Superior temporal gyrus (tissue), 1 donor: ENCODE results near the gene SLC37A1.
A peak's percentile ranks its signal among the peaks of the same experiment; 100 is the strongest.

Source experiments
- DNase-seq: peaks from one replicate; pipeline ENCODE4 v3.0.0-alpha.2; 2016; ENCODE audit errors: extremely low spot score

Gene SLC37A1

DNA sequence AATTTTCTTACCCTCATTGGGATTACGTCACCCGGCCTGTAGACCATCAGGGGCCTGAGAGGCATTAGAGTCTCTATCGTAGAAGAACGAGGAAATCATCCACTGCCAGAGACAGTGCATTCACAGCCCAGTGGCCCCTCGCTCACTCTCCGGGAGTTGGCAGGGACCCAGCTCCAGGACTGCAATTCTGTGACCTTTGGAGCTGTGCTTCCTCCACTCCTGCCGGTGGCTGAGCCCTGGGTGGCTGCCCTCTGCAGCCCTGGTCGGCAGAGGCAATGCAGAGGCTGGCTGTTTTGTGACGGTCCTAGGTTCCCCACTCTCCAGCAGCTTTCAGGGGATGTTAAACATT lies 12.7 kb downstream of the SLC37A1 start:
- no peak for DNase-seq

DNA sequence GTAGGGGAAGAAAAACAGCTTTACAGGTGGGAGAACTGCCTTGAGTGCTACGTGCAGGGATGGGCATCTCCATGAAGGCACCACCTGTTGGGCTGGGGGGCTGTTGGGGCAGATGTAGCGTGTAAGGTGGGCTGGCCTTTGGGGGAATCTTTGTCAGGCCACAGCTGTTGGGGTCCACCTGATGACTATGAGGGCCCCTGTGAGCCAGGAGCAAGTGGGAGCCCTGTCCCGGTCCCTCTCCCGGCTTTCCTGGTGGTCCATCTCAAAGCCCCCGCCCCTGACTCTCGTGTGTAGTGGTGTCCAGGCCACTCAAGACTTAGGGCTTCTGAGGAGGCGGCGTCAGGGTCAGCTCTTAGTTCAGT lies 13.5 kb downstream of the SLC37A1 start:
- DNase-seq, result no peak

DNA sequence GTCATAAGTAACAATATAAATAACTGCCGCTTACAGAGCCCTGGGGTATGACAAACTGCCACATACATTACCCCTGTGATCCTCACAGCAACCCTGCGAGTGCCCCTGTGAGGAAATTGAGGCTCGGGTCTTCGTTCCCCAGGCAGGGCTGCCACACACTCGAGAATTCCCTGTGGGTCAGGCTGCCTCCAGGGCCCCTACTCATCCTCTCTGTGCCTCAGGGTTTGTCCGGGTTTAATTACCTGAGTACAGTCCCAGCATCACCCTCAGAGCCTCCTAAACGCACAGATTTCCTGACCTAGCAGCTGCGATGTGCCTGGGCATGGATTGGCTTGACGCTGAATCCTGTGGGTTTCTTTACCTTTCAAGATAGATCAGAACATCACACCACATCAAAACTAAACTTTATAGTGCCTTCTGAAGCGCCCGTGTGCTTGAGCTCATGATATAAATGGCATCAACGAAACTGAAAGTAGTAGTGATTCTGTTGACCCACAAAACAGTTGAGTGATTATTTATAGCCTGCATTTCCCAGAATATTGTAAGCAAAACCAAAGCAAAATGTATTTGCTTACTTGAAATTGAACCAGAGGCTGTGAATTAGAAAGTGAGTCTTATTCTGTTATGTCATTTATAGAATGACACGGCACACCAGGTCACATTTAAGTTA lies 14.0 kb downstream of the SLC37A1 start:
- no peak for DNase-seq

DNA sequence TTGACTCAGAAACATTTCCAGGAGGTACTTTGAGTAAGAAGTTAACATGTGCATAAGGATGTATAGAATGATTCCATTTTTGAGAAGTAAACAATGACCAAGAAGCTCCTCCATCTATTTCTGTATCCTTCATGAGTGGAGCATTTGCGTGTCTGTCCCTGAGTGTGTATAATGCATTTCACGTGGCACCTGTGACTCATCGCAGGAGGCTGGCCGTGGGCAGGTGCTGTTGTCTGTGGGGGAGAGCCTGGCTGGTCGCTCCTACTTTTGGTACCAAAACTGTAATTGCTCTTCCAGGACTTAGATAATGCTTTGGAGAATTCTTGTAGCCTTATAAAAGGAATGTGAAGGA lies 16.5 kb downstream of the SLC37A1 start:
- DNase-seq, result peak; percentile 69

- DNase-seq, result no peak
These were observed 18.1 kb downstream of the SLC37A1 start for GRCh38 chr21:42531771-42532170.

DNA sequence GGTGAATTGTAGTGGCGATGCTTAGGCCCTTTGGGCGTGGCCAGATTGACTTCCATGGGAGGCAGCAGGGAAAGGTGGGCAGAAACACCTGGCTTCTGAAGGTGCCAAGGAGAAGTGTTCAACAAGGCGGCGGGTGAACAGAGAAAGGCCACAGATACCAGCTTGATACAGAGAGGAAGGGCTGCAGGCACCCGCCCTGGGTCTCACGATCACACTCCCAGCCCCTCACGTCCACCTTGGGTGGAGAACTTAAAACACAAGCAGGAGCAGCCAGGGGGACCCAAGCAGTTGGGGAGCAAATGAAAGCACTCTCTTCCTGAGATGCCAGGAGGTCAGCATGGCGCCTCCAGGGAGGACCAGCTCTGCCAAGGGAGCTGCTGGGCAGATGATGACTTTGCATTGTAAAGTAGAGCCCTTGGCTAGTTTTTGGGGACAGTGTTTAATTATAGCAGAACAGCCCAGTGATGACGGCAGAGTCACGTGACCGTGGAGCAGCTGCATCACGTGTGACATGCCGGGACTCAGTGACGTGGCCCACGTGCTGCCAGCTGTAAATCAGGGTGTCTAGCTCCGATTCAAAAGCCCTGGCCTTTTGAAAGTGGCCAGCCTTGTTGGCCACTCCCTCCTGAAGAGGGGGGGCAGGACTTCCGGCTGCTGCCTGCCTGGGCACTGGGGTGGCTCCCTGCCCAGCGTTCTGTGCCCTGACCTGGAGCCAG lies 19.0 kb downstream of the SLC37A1 start:
- DNase-seq, result peak; percentile 74

GRCh38 chr21:42533306-42533962 lies 19.8 kb downstream of the SLC37A1 start:
- DNase-seq, result no peak

DNA sequence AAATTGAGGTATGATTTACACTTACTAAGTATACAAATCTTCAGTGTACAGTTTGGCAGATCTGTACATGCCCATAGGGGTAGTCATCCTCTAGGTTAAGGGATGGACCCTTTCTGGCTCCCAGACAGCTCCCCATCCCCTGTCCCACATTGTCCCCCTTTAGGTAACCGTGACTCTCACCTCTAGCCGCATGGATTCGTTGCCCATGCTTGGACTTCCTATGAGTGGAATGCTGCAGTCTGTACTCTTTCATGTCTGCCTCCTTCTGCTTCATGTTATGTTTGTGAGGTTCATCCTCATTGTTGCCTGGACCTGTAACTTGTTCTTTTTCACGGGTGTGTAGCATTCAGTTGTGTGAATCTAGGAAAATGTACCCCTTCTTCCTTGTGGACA lies 20.3 kb downstream of the SLC37A1 start:
- DNase-seq, result no peak

- no peak for DNase-seq
These were observed 21.0 kb downstream of the SLC37A1 start for GRCh38 chr21:42534421-42535378.

DNA sequence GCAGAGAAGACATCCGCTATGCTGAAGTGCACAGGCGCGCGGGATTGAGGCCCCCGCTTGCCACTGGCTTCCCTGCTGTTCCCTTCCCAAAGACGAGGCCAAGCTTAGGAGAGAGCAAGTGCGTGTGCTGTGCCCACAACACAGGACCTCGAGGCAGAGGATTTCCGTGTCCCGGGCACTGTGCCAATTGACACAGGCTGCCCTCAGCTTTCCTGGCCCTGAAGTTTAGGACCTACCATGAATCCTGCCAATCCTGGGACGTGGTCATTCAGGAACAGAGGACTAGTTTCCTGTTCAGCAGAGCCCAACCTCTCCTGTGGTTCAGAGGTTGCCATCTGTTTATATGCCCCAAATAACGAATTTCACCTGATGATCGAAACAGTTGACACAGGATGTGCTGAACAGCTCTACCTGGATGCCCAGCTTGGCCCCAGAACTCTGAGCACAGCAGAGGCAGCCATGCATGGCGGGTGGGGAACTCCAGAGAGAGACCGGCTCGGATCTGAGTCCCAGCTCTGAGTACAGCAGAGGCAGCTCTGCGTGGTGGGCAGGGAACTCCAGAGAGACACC lies 22.0 kb downstream of the SLC37A1 start:
- no peak for DNase-seq

GRCh38 chr21:42536601-42537000 lies 22.9 kb downstream of the SLC37A1 start:
- no peak for DNase-seq

DNA sequence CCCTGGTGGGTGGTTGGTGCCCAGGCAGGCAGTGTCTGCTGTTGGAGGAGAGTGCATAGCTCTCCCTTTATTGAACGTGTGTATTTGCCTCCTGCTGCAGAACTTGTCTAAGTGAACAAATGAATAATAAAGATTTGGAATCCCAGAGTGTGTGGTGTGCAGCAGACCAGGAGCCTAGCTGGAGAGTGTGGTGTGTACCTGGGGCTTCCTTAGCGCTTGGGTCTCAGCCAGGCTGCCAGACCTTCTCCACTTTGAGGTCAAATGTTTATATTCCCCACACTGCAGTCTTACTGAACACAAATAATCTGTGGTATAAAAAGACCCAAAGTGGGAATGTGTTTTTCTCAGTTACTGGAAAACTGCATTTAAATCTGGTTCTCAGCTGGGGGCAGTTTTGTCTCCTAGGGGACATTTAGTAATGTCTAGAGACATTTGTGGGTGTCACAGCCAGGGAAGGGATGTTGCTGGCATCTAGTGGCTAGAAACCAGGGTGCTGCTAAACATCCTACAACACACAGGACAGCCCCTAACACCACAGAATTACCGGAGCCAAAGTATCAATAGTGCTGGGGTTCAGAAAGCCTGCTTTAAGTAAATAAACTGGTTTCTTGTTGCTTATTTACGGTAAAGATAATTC lies 23.6 kb downstream of the SLC37A1 start:
- no peak for DNase-seq

DNA sequence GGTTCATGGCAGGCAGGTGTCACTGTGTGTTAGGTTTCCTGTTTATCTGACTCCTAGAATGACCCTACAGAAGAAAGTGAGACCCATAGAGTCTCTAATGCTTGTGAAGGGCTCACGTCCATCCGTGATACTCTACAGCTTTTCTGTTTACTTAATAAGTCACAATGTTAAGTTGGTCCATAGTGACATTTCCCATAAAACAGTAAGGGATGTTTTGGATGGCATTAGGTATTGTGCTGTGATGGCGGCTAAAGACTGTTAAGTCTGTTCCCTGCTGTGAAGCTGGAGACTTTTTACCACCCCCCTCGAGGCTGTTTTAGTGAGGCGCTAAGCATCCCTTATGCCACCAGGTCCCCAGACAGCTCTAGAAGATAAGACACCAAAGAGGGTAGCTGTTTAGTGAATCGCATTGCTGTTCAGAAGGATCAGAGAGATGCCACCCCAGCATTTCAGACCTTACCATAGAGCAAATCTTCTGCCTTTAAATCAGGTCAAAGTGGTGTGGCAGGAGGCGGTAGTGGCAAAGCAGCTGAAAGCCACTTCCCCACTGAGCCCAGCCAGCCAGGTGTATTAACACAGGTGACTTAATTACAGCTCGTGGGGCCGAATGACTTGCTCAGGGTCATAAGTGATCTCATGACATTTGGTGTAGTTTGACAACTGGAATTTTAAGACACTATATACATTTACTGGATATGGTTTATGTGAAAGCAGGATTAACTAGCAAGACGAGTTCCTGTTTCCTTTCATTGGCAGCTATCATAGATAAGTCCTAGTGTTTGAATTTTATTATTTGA lies 25.0 kb downstream of the SLC37A1 start:
- no peak for DNase-seq

DNA sequence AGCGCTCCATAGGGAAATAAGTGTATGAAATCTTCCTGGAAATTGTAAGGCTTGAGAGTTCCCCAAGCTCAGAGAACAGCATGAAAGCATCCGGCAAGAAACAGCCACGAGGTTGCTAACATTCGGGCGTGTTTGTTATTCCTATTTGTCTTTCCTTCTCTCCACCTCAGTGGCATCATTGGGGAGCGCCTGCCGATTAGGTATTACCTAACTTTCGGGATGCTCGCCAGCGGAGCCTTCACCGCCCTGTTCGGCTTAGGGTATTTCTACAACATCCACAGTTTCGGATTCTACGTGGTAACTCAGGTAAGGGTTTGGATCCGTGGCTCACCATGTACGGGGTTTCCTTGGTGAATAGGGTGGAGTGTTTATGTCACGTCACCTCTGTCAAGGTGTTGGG lies 25.7 kb downstream of the SLC37A1 start:
- no peak for DNase-seq

DNA sequence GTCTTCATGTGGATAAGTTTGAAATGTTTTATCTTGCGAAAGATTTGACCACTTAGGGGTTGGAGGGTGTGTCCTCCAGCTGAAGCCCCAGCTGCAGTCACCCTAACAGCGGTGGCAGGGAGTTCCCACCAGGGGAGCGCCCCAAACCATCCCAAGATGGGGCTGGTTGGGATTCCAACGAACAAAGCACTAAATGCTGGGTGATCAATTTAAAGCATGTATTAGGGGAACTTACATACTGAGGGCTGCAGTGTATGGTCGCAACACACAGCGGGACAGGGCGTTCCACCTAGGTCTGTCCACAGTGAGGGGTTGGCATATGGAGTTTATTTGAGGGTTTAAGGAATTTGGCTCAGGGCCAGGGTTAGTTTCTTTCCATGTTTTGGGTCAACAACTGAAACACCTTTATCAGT lies 26.3 kb downstream of the SLC37A1 start:
- no peak for DNase-seq

DNA sequence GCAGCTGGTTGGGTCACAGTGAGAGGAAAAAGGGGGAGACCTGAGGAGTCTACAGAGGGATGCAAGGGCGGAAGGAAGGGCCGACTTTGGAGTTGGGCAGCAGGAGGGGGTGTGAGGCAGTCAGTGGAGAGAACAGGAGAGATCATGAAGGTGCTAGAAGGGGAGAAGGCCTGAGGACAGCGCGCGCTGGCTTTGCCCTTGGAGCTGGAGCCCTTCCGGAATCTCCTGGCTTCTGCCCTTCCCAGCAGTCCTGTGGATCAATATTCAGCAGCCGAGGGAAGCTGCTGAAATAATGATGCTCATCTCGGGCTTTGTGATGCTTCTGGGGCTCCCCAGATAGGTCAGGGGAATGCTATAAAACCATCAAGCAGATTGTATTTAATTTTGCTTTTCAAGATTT lies 26.7 kb downstream of the SLC37A1 start:
- no peak for DNase-seq

DNA sequence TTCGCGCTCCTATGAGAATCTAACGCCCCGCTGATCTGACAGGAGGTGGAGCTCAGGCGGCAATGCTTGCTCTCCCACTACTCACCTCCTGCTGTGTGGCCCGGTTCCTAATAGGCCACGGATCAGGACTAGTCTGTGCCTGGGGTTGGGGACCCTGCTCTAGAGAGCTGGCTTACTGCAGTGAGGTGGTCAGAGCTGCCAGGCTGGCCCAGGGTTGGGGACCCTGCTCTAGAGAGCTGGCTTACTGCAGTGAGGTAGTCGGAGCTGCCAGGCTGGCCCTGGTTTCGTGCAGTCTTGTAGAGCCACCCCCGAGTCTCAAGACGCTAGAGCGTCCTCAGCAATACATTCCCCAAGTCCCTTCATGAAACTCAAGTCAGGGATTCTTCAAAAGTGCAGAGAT lies 27.5 kb downstream of the SLC37A1 start:
- DNase-seq, result no peak

- DNase-seq, result no peak
These were observed 28.0 kb downstream of the SLC37A1 start for GRCh38 chr21:42541618-42542017.

GRCh38 chr21:42542196-42542595 lies 28.5 kb downstream of the SLC37A1 start:
- DNase-seq, result no peak

GRCh38 chr21:42542596-42542995 lies 28.9 kb downstream of the SLC37A1 start:
- no peak for DNase-seq
